HepG2 (cell line): Measurements from ENCODE around the gene TAF3. TPM values are rescaled to one million over a fixed set of nuclear protein-coding genes. Genes with fewer than 3 reads are reported as not detected.

Experiments
- ATAC-seq: fragments of 200-7000 bp; cut with Tn5 transposase; 3 replicates; pipeline ENCODE4 v1.9.1; 2020; ENCODE audit warnings: mild to moderate bottlenecking, moderate library complexity
- BruUV-seq: library from RNA; stranded (reverse); fragments of 400-500 nt; replicated peaks from 2 replicates; lab custom pipeline; 2021; lab: Mats Ljungman, UMichigan
- CTCF ChIA-PET: fragments of 300-600 bp; formaldehyde crosslinking; extraction: SDS; loops from one replicate; lab custom pipeline; 2021; ENCODE audit warnings: low total read pairs, inconsistent platforms, low intra/inter-chr PET ratio; lab: Yijun Ruan, JAX
- POLR2A ChIA-PET: fragments of 350-600 bp; sonication (Branson Sonifier 250); formaldehyde crosslinking; loops from one replicate; lab custom pipeline; 2020; ENCODE audit warnings: antibody characterized with exemption, inconsistent platforms; lab: Yijun Ruan, JAX
- DNase-seq: peaks from one replicate; pipeline ENCODE4 v3.0.0-alpha.2; 2015; ENCODE audit warnings: low spot score
- FAIRE-seq: peaks from 3 replicates; lab custom pipeline; 2011; peaks lifted over from hg19 to GRCh38; lab: Jason Lieb, UNC
- H2AFZ ChIP-seq: one replicate; pipeline ENCODE4 v1.6.1; 2011; ENCODE audit warnings: low read length, inconsistent platforms
- H3K27ac ChIP-seq: fragments of 300-600 bp; 3 replicates; pipeline ENCODE4 v1.8.0; 2011; ENCODE audit warnings: mixed run types, mild to moderate bottlenecking, mixed read lengths, low read length, inconsistent platforms; ENCODE audit not compliant: insufficient read depth; ENCODE audit errors: extremely low read length
- H3K27me3 ChIP-seq, 2 experiments: fragments of 200-600 bp in 1 of 2; 2 replicates in 1 of 2; 3 replicates in 1 of 2; pipeline versions ENCODE4 v1.6.0 to v1.8.0; 2011; ENCODE audit warnings: low read length in 2 of 2, mild to moderate bottlenecking in 2 of 2, moderate library complexity in 2 of 2, inconsistent platforms in 1 of 2; ENCODE audit not compliant: insufficient read depth in 2 of 2, control insufficient read depth in 1 of 2
- H3K36me3 ChIP-seq, 2 experiments: fragments of 200-600 bp in 1 of 2; replicated peaks in 1 of 2; 2 replicates in 1 of 2; 3 replicates in 1 of 2; pipeline versions ENCODE4 v1.5.1 to v1.8.0; 2011; ENCODE audit warnings: low read length in 2 of 2, inconsistent platforms in 1 of 2; ENCODE audit not compliant: insufficient read depth in 2 of 2, control insufficient read depth in 1 of 2
- H3K4me1 ChIP-seq: 2 replicates; pipeline ENCODE4 v1.5.1; 2012; ENCODE audit warnings: low read length, inconsistent platforms; ENCODE audit not compliant: insufficient read depth
- H3K4me2 ChIP-seq: 2 replicates; pipeline ENCODE4 v1.6.0; 2011; ENCODE audit warnings: low read depth, low read length, inconsistent platforms
- H3K4me3 ChIP-seq, 3 experiments: fragments of 200-600 bp in 1 of 3; sonication (generic), shearing (Covaris generic) in 1 of 3; replicated peaks in 1 of 3; 2 replicates each; pipeline ENCODE4 v1.5.1; 2011 to 2016; ENCODE audit warnings: low read length in 3 of 3, inconsistent platforms in 2 of 3, low read depth in 2 of 3, mild to moderate bottlenecking in 2 of 3, control low read depth in 1 of 3, mixed read lengths in 1 of 3; ENCODE audit not compliant: insufficient read depth in 1 of 3
- H3K79me2 ChIP-seq: one replicate; pipeline ENCODE4 v1.6.1; 2011; ENCODE audit warnings: low read length, inconsistent platforms; ENCODE audit not compliant: insufficient read depth
- H3K9ac ChIP-seq: 2 replicates; pipeline ENCODE4 v1.6.0; 2011; ENCODE audit warnings: mild to moderate bottlenecking, low read depth, low read length, inconsistent platforms; ENCODE audit not compliant: insufficient read depth
- H3K9me3 ChIP-seq: 2 replicates; pipeline ENCODE4 v1.5.1; 2012; ENCODE audit warnings: mild to moderate bottlenecking, low read length
- H4K20me1 ChIP-seq: 2 replicates; pipeline ENCODE4 v1.6.0; 2011; ENCODE audit warnings: inconsistent platforms, mild to moderate bottlenecking, low read length, moderate library complexity; ENCODE audit not compliant: insufficient read depth
- HCFC1 ChIP-seq: fragments of 150-350 bp; IDR thresholded peaks from 2 replicates; pipeline ENCODE4 v1.6.1; 2014; ENCODE audit warnings: low read depth, low read length
- MAFK ChIP-seq, 2 experiments: IDR thresholded peaks in 1 of 2; conservative IDR thresholded peaks in 1 of 2; 2 replicates each; pipeline ENCODE4 v1.6.1; 2011; ENCODE audit warnings: improper control_type of control experiment in 2 of 2, low read length in 2 of 2
- NFRKB ChIP-seq: fragments of 450-650 bp; IDR thresholded peaks from 2 replicates; pipeline ENCODE4 v1.6.1; 2017
- PLRG1 ChIP-seq: fragments of 450-650 bp; conservative IDR thresholded peaks from 2 replicates; pipeline ENCODE4 v1.6.1; 2016
- TCF7L2 ChIP-seq: IDR thresholded peaks from 2 replicates; pipeline ENCODE4 v1.6.1; 2011; ENCODE audit warnings: mild to moderate bottlenecking, low read depth, low read length, moderate library complexity
- ZBTB7A ChIP-seq: sonication (generic); formaldehyde crosslinking; IDR thresholded peaks from 2 replicates; pipeline ENCODE4 v1.8.0; 2022; ENCODE audit warnings: mild to moderate bottlenecking, missing genetic modification reagents
- ZNF556 ChIP-seq: sonication (generic); formaldehyde crosslinking; IDR thresholded peaks from 2 replicates; pipeline ENCODE4 v1.4.0; 2020; ENCODE audit warnings: mild to moderate bottlenecking, missing genetic modification reagents, borderline replicate concordance
- WGBS: methylation state at CpG from one replicate; pipeline ENCODE4 v1.1.6; 2017; ENCODE audit warnings: low lambda C conversion rate; 5-methylcytosine and 5-hydroxymethylcytosine counted together
- in situ Hi-C: cut with HindIII; loops from 2 replicates; pipeline ENCODE4 v1.10.0; 2017; ENCODE audit warnings: low pct_unique_long_range_greater_than_20kb; ENCODE audit not compliant: extremely low pct_ligation_motif_present
- intact Hi-C: fragments of 100-400 bp; cut with micrococcal nuclease; formaldehyde crosslinking; loops from one replicate; pipeline ENCODE4 v1.10.0; 2022; ENCODE audit not compliant: unreplicated experiment
- polyA plus RNA-seq, 8 experiments: library from polyadenylated mRNA; depleted of rRNA in 3 of 8; stranded (reverse) in 7 of 8; unstranded in 1 of 8; fragments of >200 nt; fragmentation: Illumina TruSeq in 4 of 8; extraction: Trizol in 4 of 8; gene quantifications; 2 replicates each; pipeline versions ENCODE4 v1.2.1 to v1.2.3, GENCODE V29; 2011 to 2016; ENCODE audit warnings: low read depth in 4 of 8, missing spikeins in 1 of 8, mixed read lengths in 1 of 8; ENCODE audit not compliant: insufficient read depth in 1 of 8
- total RNA-seq, 5 experiments: library from RNA; depleted of rRNA; stranded (reverse); fragments of >200 nt; fragmentation: Illumina TruSeq; extraction: Trizol; gene quantifications; 2 replicates each; pipeline ENCODE4 v1.2.3, GENCODE V29; 2016; ENCODE audit warnings: low read depth in 1 of 5
- TF ChIP-seq, protein P1 (sequence below): IDR thresholded peaks from 2 replicates; pipeline ENCODE4 v1.6.1; 2012; ENCODE audit warnings: low read depth, low read length, improper control_type of control experiment
- TF ChIP-seq, protein P2 (sequence below): sonication (generic); formaldehyde crosslinking; IDR thresholded peaks from 2 replicates; pipeline ENCODE4 v1.5.0; 2020; ENCODE audit warnings: missing genetic modification reagents

The TAF3 gene
- total and polyA plus RNA-seq, 2 of the 13 experiments (the other 11 are each of a cell fraction or from before 2014, with no cell fraction given), result 1.7 to 2.9 TPM

DNA sequence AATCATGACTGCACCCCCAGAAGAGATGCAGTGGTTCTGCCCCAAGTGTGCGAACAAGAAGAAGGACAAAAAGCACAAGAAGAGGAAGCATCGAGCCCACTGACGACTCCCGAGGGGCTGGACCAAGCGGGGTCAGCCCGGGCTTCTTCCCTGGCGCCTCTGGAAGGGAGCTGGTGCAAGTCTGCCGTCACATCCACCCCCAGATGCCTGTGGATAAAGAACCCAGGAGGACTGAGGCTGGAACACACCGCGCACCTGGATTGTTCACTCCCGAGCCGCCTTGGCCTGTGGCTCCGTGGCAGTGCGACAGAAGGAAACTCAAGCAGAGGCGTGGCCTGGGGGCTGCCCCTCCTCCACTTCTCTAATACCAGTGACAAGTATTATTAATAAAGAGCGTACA is 196.3 kb downstream of the TAF3 start:
- POLR2A ChIA-PET, result no interaction called here
- no peak for ATAC-seq
- in situ Hi-C loops, result no loop called here
- intact Hi-C loops, result no loop called here
- Histone ChIP-seq H3K9me3 (no peaks in the 10 kb centered on the region), H4K20me1 (no peaks in the 10 kb centered on the region), H3K4me1 (peaks cover 13% of the 10 kb centered on the region), H3K9ac (no peak overlapping the region), H2AFZ (no peak overlapping the region), H3K4me3 (no peak overlapping the region), H3K79me2 (no peaks in the 10 kb centered on the region), H3K27ac (no peak overlapping the region), H3K4me2 (no peak overlapping the region), H3K36me3 (peaks cover 2 to 13% of the 10 kb centered on the region in 2 experiments; a peak in 2 of 5 replicates), H3K27me3 (no peaks in the 10 kb centered on the region)
- FAIRE-seq, result no peak
- CTCF ChIA-PET, result no interaction called here
- no TSS peak for BruUV-seq
- TF ChIP-seq TCF7L2 (no peak), ZBTB7A (CRISPR knock-in tag) (no peak), NFRKB (no peak), HCFC1 (no peak), ZNF556 (CRISPR knock-in tag) (no peak), PLRG1 (no peak)
- TF ChIP-seq, protein P1, sequence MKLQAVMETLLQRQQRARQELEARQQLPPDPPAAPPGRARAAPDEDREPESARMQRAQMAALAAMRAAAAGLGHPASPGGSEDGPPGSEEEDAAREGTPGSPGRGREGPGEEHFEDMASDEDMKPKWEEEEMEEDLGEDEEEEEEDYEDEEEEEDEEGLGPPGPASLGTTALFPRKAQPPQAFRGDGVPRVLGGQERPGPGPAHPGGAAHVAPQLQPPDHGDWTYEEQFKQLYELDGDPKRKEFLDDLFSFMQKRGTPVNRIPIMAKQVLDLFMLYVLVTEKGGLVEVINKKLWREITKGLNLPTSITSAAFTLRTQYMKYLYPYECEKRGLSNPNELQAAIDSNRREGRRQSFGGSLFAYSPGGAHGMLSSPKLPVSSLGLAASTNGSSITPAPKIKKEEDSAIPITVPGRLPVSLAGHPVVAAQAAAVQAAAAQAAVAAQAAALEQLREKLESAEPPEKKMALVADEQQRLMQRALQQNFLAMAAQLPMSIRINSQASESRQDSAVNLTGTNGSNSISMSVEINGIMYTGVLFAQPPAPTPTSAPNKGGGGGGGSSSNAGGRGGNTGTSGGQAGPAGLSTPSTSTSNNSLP, result no peak
- no peak for DNase-seq
- WGBS, result 97% methylated on average over 13 of the region's 16 CpGs

DNA sequence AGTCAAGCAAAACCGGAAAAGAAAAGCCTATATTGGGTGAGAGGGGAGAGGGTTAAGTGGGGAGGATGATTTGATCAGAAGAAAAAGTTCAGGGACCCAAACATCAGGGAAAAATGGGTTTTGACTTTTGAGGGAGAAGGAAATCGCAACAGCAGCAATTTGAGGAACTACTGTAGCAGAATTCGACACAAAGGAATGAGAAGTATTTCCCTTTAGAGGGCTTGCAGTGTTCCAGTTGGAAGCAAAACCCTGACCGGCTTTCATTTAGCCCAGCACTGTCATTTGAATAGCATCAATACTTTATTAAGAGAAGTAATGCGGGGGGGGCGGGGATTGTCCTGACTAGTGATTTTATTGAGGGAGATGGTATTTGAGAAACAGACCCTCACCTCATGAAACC is 199.0 kb downstream of the TAF3 start:
- in situ Hi-C loops, result no loop called here
- 90% methylated on average over 6 of the region's 6 CpGs for WGBS
- H3K4me1 ChIP-seq, result peaks cover 8% of the 10 kb centered on the region
- ChIA-PET CTCF (no interaction called here), POLR2A (no interaction called here)
- TF ChIP-seq, protein P2, sequence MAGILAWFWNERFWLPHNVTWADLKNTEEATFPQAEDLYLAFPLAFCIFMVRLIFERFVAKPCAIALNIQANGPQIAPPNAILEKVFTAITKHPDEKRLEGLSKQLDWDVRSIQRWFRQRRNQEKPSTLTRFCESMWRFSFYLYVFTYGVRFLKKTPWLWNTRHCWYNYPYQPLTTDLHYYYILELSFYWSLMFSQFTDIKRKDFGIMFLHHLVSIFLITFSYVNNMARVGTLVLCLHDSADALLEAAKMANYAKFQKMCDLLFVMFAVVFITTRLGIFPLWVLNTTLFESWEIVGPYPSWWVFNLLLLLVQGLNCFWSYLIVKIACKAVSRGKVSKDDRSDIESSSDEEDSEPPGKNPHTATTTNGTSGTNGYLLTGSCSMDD (CRISPR knock-in tag), result no peak
- TF ChIP-seq MAFK (conservative IDR thresholded peaks at IDR 0.05 in 1 of 2, IDR thresholded peaks at IDR 0.05 in 1 of 2; ENCODE audit: low read length in 2 of 2), result peak; percentile 24 to 34; a peak in 2 of 4 replicates
- intact Hi-C loops, result no loop called here
- H3K36me3 ChIP-seq, result peaks cover 0 to 6% of the 10 kb centered on the region in 2 experiments; a peak in 2 of 5 replicates
- no peak overlapping the region for H3K4me2 ChIP-seq
- ATAC-seq, result no peak
- no peaks in the 10 kb centered on the region for H3K9me3 ChIP-seq
- FAIRE-seq, result no peak
- H3K4me3 ChIP-seq, result no peak overlapping the region
- H2AFZ ChIP-seq, result no peak overlapping the region
- H3K27me3 ChIP-seq, result 0 out of 5 replicates have a peak, but pooled peaks cover 0 to 2% of the 10 kb centered on the region in 2 experiments
- no peak overlapping the region for H3K27ac ChIP-seq
- no peaks in the 10 kb centered on the region for H4K20me1 ChIP-seq
- H3K79me2 ChIP-seq, result no peaks in the 10 kb centered on the region
- no peak overlapping the region for H3K9ac ChIP-seq
- DNase-seq, result no peak
- BruUV-seq, result TSS peak; percentile 26
